GM21717 (cell line): ENCODE results near the gene PTPRS.
"Not testable (repeated sequence)": the region's sequence is repeated elsewhere in the genome, so short reads cannot be mapped to it uniquely, and the experiment has no call there.

Experiments
- ATAC-seq: cut with Tn5 transposase; IDR thresholded peaks from one replicate; pipeline ENCODE4 v1.9.1; 2021; ENCODE audit warnings: mild to moderate bottlenecking, moderate library complexity; ENCODE audit not compliant: unreplicated experiment

Gene PTPRS

DNA sequence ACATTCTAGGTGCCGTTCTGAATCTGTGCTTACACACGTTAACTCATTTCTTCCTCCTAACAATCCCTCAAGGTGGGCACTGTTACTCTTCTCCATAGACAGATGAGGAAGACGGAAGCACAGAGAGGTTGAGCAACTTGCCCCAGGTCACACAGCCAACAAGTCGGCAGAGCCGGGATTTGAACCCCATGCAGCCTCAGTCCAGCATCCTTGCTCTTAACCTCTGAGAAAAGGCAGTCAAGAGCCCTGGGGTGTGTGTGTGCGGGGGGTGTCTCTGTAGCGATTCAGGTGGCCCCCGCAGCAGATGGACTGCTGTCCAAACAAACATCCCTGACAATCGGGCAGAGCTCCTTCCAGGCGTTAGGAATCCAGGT lies 6.3 kb downstream of the PTPRS start:
- ATAC-seq = no peak

DNA sequence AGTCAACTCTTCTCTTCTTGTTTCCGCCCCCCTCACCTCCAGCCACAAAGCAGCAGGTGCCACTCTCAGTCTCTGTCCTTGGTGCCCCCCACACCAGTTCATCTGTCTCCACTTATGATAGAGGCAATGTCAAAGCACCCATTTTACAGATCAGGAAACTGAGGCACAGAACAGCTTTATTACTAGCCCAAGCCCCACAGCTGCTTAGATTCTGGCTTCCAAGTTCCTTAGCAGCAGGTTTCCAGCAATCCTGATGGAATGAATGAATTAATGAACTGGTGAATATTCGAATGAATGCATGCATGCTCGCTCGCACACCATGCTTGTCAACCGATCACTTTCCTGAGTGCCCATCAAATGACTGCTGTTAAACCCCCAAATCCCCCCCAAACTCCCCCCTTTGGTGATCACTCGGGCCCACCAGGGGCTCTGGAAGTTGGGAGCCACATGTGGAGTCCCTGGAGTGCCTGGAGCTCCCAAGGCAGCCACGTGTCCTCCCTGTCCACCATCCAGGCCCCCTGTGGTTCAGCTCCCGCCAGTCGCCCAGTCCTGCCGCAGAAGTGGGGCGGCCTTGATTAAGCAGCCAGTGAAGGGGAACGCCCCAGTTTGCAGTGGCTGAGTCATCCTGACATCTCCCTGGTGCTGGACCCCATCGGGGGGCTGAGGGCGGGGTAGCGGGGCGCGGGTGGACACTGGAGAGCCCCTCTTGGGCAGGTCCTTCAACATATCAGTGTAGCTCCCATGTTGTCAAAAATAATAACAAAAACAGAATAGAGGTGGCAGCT lies 6.8 kb downstream of the PTPRS start:
- no peak for ATAC-seq

DNA sequence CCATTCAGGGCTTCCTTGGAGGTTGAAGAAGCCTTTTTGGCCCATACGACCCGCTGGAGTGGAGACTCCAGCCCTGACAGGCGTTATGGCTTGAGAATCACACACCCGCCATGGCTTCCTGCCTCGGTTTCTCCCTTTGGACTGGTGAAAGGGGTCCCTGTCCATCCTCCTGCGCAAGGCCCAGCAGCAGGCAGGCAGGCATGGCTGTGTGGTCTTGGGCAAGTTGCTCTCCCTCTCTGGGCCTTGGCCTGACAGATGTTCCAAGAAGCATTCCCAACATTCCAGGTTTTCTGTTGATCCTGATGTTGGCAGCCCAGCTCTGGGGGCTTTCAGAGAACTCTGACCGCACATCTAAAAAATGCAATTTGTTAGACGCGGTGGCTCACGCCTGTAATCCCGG lies 8.1 kb downstream of the PTPRS start:
- ATAC-seq = no peak

DNA sequence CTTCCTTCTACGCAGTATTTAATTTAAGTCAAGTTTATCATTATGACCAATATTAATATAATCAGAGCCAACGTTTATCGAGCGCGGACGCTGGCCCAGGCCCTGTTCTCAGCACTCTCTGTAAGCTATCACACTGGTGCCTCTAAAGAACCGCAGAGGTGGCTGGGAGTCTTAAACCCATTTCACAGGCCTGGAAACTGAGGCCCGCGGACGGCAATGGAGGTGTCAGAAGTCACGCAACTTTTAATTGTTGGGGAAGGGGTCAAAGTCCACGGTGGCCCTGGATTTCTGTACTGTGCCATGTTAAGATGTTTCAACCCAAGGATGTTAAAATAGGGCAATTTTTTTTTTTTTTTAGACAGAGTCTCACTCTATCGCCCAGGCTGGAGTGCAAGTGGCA lies 8.8 kb downstream of the PTPRS start:
- ATAC-seq = no peak

DNA sequence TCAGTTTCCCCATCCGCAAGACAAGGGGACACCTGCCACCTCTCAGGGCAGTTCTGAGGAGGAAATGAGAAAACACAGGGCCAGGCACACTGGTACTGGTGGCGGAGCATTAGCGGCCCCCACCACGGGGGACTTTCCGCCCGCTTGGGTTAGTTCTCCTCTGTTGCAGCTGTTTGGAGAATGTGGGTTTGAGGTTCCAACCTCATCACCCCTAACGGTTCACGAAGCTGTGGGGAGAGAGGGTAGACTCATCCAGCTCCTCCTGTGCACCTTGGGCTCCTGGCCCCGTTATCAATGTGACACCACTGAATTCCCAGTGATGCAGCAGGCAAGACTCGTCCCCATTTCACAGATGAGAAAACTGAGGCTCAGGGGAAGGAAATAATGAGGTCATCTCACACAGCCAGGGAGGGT lies 10.3 kb downstream of the PTPRS start:
- ATAC-seq = no peak

DNA sequence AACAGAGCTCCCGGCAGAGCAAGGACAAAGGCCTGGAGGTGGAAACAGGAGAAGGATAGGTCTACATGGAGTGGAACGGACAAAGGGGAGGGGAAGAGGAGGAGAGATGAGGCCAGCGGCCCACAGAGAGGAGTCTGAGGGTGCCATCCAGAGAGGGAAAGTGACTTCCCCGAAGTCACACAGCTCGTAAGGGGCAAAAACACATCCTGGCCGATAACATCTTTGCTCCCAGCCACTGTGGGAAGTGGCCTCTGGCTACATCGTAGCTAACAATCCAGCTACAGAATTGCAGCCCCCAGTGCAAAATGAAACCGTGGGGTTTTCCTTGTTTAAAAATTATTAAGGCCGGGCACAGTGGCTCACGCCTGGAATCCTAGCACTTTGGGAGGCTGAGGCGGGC lies 11.5 kb downstream of the PTPRS start:
- no peak for ATAC-seq

DNA sequence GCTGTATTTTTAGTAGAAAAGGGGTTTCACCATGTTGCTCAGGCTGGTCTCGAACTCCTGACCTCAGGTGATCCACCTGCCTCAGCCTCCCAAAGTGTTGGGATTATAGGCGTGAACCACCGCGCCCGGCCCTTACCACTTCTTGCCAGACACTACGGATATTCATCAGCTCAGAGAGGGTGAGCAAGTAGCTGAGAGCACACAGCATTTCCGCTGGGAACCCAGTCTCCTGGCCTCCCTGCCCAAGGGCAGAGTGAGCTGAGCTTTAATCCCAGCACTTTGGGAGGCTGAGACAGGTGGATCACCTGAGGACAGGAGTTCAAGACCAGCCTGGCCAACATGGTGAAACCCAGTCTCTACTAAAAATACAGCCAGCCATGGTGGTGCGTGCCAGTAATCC lies 12.2 kb downstream of the PTPRS start:
- not testable (repeated sequence) for ATAC-seq

DNA sequence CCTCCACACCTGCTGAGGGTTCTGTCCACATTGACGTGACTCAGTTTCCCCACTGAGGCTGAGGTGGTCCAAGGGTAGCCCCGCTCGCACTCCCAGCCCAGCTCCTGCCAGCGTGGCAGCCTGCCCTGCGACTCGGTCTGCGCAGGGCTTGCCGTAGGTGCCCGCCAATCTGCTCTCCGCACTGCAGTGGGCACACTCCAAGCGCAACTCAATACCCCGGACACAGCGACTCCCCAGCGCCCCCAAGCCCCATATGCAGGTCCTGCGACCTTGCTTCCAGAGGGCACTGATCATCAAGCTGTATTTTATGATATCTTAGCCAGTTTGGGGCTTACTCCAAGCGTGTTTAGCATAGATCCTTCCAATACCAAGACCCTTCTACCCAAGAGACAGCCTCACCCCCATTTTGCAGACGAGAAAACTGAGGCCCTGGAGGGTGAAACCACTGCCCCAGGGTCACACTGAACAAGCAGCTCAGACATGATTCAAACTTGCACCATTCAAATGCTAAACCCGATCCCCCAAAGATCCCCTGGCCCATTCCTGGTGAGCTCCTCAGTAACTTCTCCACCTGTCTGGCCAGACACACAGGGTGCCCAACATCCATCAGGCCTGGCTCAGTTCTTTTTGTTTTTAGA lies 13.5 kb downstream of the PTPRS start:
- ATAC-seq = no peak

DNA sequence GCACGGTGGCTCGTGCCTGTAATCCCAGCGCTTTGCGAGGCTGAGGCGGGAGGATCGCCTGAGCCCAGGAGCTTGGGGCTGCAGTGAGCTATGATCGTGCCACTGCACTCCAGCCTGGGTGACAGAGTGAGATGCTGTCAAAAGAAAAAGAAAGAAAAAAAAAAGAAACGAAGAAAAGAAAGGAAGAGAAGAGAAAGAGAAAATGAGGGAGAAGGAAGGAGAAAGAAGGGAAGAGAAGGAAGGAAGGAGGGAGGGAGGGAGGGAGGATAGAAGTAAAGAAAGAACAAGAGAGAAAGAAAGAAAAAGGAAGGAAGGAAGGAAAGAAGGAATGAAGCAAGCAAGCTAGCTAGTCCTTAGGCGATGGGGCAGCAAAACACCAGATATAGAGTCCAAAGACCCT lies 14.1 kb downstream of the PTPRS start:
- ATAC-seq = no peak

DNA sequence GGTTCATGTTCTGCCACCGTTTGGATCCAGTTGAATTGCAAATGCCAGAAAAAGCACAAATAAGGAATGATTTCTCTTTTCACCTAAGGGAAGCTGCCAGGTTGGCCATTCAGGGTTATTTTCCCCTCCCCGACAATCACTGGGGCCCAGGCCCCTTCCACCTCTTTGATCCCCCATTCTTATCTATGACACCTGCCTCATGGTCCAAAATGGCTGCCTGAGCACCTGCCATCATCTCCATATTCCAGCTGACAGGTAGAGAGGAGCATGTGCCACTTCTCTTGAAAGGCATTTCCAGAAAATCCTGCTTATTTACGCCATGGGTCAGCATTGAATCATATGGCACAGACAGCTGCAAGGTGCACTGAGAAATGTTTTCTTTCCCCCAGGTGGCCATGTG lies 15.7 kb downstream of the PTPRS start:
- no peak for ATAC-seq

DNA sequence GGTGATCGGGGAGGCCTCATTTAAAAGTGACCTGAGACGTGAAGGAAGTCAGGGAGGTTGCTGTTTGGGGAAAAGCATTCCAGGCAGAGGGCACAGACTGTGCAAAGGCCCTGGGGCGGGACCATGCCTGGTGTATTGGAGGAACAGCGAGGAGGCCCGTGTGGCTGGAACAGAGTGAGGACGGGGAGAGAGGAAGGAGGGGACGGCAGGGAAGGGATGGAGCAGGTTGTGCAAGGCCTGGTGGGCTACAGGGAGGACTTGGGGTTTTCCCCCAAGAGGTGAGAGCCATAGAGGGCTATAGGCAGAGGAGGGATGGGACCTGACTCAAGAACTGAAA lies 17.2 kb downstream of the PTPRS start:
- ATAC-seq = no peak

DNA sequence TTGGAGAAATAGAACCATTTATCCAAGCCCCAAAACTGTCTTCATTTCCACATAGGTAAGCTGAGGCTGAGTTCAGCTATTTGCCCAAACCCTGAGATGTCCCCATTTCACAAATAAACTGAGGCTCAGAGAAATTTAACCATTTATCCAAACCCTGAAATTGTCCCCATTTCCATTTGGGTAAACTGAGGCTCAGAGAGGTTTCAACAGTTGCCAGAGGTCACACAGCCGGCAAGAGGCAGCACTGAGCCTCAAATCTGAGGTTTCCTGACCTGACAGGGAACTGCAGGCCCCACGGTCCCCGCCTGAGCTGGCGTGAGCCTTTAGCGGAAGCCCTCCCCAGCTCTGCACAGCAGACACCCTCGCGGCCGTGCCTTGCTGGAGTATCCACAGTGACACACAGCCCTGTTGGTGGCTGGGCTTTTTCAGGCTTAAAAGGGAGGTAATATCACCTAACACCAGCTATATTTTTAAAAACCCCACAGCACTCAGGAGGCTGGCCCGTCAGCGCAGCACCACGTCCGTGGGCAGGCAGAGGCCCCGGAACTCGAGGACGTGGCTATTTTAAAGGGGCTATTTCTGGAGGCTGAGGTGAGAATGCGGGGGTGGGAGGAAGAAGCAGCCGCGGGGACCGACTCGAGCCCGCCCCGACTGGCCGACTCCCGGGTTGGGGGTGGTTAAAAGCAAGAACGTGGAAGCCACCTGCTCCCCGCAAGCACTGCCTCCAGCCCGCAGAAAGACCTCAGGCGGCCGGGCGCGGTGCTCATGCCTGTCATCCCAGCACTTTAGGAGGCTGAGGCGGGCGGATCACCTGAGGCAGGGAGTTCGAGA lies 18.5 kb downstream of the PTPRS start:
- ATAC-seq = no peak

DNA sequence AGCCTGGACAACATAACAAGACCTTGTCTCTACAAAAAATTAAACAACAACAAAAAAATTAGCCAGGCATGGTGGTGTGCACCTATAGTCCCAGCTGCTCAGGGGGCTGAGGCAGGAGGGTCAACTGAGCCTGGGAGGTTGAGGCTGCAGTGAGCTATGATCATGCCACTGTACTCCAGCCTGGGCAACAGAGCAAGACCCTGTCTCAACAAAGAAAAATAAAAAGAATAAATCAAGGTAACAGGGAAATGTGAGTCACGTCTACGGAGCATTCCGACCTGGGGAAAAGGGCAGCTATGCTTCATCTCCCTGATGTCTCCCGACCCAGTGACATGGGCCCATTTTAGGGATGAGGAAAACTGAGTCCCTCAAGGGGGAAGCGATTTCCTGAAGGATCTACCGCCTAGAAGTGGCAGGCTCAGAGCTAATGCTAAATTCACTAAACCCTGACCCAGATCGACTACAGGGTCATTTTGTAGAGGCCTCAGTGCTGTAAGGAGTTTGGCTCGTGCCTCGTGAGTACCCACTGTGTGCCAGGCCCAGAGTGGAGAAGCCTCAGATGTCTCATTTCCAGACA lies 19.5 kb downstream of the PTPRS start:
- ATAC-seq = no peak

DNA sequence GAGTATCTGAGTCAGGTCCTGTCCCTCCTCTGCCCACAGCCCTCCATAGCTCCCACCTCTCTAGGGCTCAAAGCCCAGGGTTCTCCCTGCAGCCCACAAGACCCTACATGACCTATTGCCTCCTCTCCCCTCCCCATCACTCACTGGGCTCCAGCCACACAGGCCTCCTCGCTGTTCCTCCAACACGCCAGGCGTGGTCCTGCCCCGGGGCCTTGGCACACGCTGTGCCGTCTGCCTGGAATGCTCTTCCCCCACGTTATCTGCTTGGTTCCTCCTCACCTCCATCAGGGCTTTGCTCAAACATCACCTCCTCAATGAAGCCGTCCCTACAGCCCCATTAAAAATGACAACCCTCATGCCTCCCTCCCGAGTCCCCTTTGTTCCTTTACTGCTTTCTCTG lies 21.1 kb downstream of the PTPRS start:
- ATAC-seq = no peak

DNA sequence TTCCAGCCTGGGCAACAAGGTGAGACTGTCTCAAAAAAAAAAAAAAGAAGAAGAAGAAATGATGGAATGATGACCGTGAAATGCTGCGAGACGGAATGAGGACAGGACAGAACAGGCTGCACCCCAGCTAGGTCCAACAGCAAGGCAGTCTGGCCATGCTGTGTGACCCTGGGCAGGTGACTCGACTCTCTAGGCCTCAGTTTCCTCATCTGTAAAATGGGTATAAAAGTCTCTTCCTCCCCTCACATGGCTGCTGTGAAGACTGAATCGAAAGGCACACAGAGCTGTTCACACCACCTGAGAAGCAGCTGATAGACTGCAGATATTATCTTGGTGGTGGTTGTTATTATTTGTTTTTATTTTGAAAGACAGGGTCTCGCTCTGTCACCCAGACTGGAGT lies 22.3 kb downstream of the PTPRS start:
- ATAC-seq = no peak

DNA sequence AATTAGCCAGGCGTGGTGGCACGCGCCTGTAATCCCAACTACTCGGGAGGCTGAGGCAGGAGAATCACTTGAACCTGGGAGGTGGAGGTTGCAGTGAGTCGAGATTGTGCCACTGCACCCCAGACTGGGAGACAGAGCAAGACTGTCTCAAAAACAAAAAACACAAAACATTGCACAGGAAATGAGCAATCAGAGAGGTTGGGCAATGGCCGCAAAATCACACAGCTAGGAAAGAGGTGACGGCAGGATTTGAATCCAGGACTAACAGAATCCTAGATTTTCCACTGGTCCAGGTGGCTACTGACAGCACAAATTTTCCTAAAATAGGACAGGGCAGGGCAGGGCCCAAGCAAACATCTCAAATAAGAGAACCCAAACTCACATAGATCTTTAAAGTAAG lies 23.3 kb downstream of the PTPRS start:
- no peak for ATAC-seq

DNA sequence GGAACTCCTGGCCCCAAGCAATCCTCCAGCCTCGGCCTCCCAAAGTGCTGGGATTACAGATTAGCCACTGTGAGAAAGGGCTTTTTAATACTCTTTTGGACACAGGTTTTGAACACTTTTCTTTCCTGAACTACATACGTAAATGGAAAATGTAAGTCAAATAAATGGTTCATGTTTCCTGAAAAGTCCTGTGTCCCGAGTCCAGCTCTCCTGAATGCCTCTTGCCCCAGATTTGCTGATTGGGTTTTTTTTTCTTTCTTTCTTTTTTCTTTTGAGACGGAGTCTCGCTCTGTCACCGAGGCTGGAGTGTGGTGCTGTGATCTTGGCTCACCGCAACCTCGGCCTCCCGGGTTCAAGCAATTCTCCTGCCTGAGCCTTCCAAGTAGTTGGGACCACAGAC lies 24.5 kb downstream of the PTPRS start:
- ATAC-seq = no peak

DNA sequence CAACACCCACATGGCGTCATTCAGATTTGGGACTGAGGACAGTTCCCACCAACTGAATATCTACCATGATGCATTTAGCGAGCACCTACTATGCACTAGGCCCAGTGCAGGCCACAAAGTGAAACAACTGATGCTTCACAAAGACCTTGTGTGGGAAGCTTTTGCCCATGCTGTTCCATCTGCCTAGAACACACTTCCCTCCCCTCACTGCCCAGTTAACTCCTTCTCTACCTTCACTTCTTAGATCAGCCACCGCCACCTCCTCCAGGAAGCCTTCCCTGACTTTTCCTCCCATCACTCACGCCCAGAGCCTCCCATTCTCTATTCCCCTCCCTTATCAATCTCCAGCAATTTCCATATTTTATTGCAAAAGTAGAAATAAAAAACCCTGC lies 25.7 kb downstream of the PTPRS start:
- no peak for ATAC-seq

DNA sequence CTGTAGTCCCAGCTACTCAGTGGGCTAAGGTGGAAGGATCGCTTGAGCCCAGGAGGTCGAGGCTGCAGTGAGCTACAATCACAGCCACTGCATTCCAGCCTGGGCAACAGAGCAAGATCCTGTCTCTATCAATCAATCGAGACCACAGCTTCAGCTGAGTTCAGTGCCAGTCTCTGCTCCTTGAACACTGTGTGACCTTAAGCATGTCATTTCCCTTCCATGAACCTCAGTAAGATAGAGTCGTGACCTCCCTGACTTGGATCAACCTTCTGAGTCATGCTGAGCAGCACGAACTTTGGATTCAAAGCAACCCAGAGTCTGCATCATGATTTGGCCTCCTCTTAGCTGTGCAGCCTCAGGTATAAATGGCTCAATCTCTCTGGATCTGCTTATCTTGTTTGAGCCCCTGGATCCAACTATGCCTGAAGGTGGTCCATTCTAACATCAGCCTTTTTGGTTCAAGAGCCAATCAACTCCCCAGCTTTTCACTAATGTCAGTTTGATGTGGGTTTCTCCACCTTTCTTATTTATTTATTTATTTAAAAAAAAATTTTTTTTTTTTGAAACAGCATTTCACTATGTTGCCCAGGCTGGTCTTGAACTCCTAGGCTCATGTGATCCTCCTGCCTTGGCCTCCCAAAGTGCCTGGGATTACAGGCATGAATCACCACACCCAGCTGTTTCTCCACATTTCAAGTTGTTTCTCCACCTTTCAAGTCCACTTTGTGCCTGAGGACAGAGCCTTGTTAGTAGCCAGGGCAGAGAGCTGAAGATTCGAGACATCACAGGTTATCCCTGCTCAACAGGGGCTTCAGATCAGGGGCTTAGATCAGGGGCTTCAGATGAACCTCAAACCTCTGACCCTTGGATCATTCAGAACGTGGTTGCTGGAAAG lies 26.4 kb downstream of the PTPRS start:
- no peak for ATAC-seq

DNA sequence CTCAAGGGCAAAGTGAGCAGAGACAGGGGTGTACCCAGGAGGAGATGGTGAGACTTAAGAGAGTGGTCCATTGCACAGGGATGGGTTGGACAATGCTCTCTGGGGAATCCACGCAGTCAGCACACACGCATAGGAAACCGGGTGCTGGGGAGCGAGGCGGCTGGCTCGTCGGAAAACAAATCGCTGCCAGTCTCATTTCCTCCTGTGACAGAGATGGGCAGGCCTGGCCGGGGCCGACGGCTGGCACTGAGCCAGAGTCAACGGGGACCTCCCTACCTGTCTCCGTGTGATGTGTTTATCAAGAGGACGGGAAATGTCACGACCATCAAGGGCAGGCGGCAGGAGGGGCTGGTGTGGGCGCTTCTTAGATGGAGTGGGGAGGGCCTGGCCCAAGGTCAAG lies 27.3 kb downstream of the PTPRS start:
- no peak for ATAC-seq

DNA sequence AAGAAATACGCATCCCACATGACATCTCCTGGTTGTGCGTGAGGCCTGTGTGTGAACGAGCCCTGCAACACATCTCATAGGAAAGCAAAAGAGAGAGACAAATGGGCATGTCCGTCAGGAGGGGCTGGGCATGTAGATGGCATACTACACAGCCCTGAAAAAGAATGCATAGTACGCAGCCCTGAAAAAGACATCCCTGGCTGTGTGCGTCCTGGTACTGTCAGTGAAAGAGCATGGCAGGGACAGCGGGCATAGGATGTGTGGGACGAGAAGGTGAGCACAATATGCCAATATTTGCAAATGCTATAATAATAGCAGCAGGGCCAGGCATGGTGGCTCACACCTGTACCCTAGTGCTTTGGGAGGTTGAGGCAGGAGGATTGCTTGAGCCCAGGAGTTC lies 28.6 kb downstream of the PTPRS start:
- ATAC-seq = no peak
